Upper lobe of left lung (tissue), 4 donors: Measurements from ENCODE around the gene KRT13.

Experiments used
- EP300 ChIP-seq, 4 donors: sonication (generic); formaldehyde crosslinking; IDR thresholded peaks; one replicate each; pipeline ENCODE4 v1.5.1; 2017; ENCODE audit warnings: antibody characterized with exemption in 4 of 4, control low read depth in 2 of 4
- POLR2A ChIP-seq, 4 donors: fragments of 450-650 bp; IDR thresholded peaks; one replicate each; pipeline ENCODE4 v1.5.1; 2016 to 2017; ENCODE audit warnings: antibody characterized with exemption in 4 of 4, mild to moderate bottlenecking in 2 of 4
- TF ChIP-seq, protein P1 (sequence below), 6 experiments: fragments of 450-650 bp in 4 of 6; fragments of 200-600 bp in 2 of 6; sonication (generic) in 2 of 6; IDR thresholded peaks; one replicate each; pipeline ENCODE4 v1.5.1; 2016 to 2019; ENCODE audit warnings: antibody characterized with exemption in 6 of 6

DNA sequence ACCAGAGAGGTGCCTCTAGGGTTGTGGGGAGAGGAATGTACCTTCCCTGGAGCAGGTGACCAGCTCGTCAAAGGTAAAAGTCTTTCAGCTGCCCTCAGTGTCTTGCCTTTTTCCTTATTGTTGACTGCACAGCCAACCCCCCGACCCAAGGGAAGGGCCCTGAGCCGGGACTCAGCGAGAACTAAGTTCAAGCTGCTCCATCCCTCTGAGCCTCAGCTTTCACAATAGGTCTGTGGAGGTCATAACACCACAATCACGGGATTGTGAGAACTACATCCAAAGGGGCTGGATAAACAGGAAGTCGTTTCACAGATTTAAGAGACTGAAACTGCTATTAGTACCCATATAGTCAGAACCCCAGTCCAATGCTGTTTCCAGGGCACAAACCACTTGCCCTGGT lies 13.1 kb downstream of the KRT13 start:
- TF ChIP-seq, protein P1, sequence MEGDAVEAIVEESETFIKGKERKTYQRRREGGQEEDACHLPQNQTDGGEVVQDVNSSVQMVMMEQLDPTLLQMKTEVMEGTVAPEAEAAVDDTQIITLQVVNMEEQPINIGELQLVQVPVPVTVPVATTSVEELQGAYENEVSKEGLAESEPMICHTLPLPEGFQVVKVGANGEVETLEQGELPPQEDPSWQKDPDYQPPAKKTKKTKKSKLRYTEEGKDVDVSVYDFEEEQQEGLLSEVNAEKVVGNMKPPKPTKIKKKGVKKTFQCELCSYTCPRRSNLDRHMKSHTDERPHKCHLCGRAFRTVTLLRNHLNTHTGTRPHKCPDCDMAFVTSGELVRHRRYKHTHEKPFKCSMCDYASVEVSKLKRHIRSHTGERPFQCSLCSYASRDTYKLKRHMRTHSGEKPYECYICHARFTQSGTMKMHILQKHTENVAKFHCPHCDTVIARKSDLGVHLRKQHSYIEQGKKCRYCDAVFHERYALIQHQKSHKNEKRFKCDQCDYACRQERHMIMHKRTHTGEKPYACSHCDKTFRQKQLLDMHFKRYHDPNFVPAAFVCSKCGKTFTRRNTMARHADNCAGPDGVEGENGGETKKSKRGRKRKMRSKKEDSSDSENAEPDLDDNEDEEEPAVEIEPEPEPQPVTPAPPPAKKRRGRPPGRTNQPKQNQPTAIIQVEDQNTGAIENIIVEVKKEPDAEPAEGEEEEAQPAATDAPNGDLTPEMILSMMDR (IDR thresholded peaks at IDR 0.05), result no peak
- TF ChIP-seq EP300 (IDR thresholded peaks at IDR 0.05), result peak in 1 of 4 donors; percentile 65
- TF ChIP-seq POLR2A (IDR thresholded peaks at IDR 0.05), result no peak
